ENCODE data around the gene LHFPL2.

The LHFPL2 gene

GRCh38 chr5:78647351-78647818 is 1.2 kb downstream of the LHFPL2 start:
- no peak for ATAC-seq (replicated peaks; ENCODE audit: extremely low read depth, poor library complexity, severe bottlenecking)

GRCh38 chr5:78644741-78645300 is 3.8 kb downstream of the LHFPL2 start:
- Mint-ChIP-seq H3K9me3 (no peaks in the 10 kb centered on the region), H3K4me1 (peaks cover 14% of the 10 kb centered on the region), H3K4me3 (no peak overlapping the region), H3K36me3 (ENCODE audit: insufficient read depth) (peaks cover 2% of the 10 kb centered on the region), H3K27me3 (peaks cover 61% of the 10 kb centered on the region), H3K27ac (ENCODE audit: low read depth) (no peak overlapping the region)
- no peak for ATAC-seq (replicated peaks; ENCODE audit: extremely low read depth, poor library complexity, severe bottlenecking)
- no peak for DNase-seq (ENCODE audit: low spot score in 2 of 2)

More at GRCh38 chr5:78647351-78647818, 1.2 kb downstream of the LHFPL2 start:
- DNase-seq (ENCODE audit: low spot score in 2 of 2): no peak
- Mint-ChIP-seq H3K4me1 (peaks cover 18% of the 10 kb centered on the region), H3K9me3 (no peaks in the 10 kb centered on the region), H3K27me3 (peaks cover 75% of the 10 kb centered on the region), H3K4me3 (peak overlapping the region; percentile 66), H3K27ac (ENCODE audit: low read depth) (no peak overlapping the region), H3K36me3 (ENCODE audit: insufficient read depth) (no peaks in the 10 kb centered on the region)

GRCh38 chr5:78644129-78644528 is 4.4 kb downstream of the LHFPL2 start:
- peaks cover 12% of the 10 kb centered on the region for H3K4me1 Mint-ChIP-seq
- no peak overlapping the region for H3K4me3 Mint-ChIP-seq
- ATAC-seq (replicated peaks; ENCODE audit: extremely low read depth, poor library complexity, severe bottlenecking) (no peak), DNase-seq (ENCODE audit: low spot score in 2 of 2) (no peak)
- peaks cover 2% of the 10 kb centered on the region for H3K36me3 Mint-ChIP-seq (ENCODE audit: insufficient read depth)
- H3K27ac Mint-ChIP-seq (ENCODE audit: low read depth): no peak overlapping the region
- no peaks in the 10 kb centered on the region for H3K9me3 Mint-ChIP-seq
- peaks cover 55% of the 10 kb centered on the region for H3K27me3 Mint-ChIP-seq

GRCh38 chr5:78642701-78643100 is 5.9 kb downstream of the LHFPL2 start:
- Mint-ChIP-seq H3K9me3 (no peaks in the 10 kb centered on the region), H3K27me3 (peaks cover 54% of the 10 kb centered on the region), H3K27ac (ENCODE audit: low read depth) (no peak overlapping the region), H3K36me3 (ENCODE audit: insufficient read depth) (peaks cover 2% of the 10 kb centered on the region), H3K4me1 (peaks cover 12% of the 10 kb centered on the region), H3K4me3 (no peak overlapping the region)
- DNase-seq (ENCODE audit: low spot score in 2 of 2): no peak
- no peak for ATAC-seq (replicated peaks; ENCODE audit: extremely low read depth, poor library complexity, severe bottlenecking)

GRCh38 chr5:78640662-78641474 is 7.7 kb downstream of the LHFPL2 start:
- H3K36me3 Mint-ChIP-seq (ENCODE audit: insufficient read depth): peaks cover 2% of the 10 kb centered on the region
- H3K4me3 Mint-ChIP-seq: no peak overlapping the region
- no peak for DNase-seq (ENCODE audit: low spot score in 2 of 2)
- H3K4me1 Mint-ChIP-seq: no peaks in the 10 kb centered on the region
- H3K9me3 Mint-ChIP-seq: no peaks in the 10 kb centered on the region
- no peak overlapping the region for H3K27ac Mint-ChIP-seq (ENCODE audit: low read depth)
- H3K27me3 Mint-ChIP-seq: peaks cover 44% of the 10 kb centered on the region
- ATAC-seq (replicated peaks; ENCODE audit: extremely low read depth, poor library complexity, severe bottlenecking): no peak

- ATAC-seq (replicated peaks; ENCODE audit: extremely low read depth, poor library complexity, severe bottlenecking): no peak
- H3K4me1 Mint-ChIP-seq: no peaks in the 10 kb centered on the region
- no peak overlapping the region for H3K4me3 Mint-ChIP-seq
- H3K27ac Mint-ChIP-seq (ENCODE audit: low read depth): no peak overlapping the region
- H3K36me3 Mint-ChIP-seq (ENCODE audit: insufficient read depth): peaks cover 2% of the 10 kb centered on the region
- no peak for DNase-seq (ENCODE audit: low spot score in 2 of 2)
- no peaks in the 10 kb centered on the region for H3K9me3 Mint-ChIP-seq
- H3K27me3 Mint-ChIP-seq: peaks cover 33% of the 10 kb centered on the region
Observed at GRCh38 chr5:78639791-78640190, 8.8 kb downstream of the LHFPL2 start.

- Mint-ChIP-seq H3K36me3 (ENCODE audit: insufficient read depth) (peaks cover 2% of the 10 kb centered on the region), H3K4me1 (no peaks in the 10 kb centered on the region), H3K27me3 (peaks cover 26% of the 10 kb centered on the region), H3K27ac (ENCODE audit: low read depth) (no peak overlapping the region), H3K4me3 (no peak overlapping the region), H3K9me3 (no peaks in the 10 kb centered on the region)
- ATAC-seq (replicated peaks; ENCODE audit: extremely low read depth, poor library complexity, severe bottlenecking) (no peak), DNase-seq (ENCODE audit: low spot score in 2 of 2) (no peak)
Observed at GRCh38 chr5:78638973-78639669, 9.5 kb downstream of the LHFPL2 start.

GRCh38 chr5:78638423-78638822 is 10.1 kb downstream of the LHFPL2 start:
- Mint-ChIP-seq H3K27ac (ENCODE audit: low read depth) (no peak overlapping the region), H3K9me3 (no peaks in the 10 kb centered on the region), H3K4me1 (no peaks in the 10 kb centered on the region), H3K4me3 (no peak overlapping the region), H3K36me3 (ENCODE audit: insufficient read depth) (peaks cover 2% of the 10 kb centered on the region), H3K27me3 (peaks cover 23% of the 10 kb centered on the region)
- ATAC-seq (replicated peaks; ENCODE audit: extremely low read depth, poor library complexity, severe bottlenecking) (no peak), DNase-seq (ENCODE audit: low spot score in 2 of 2) (no peak)

- Mint-ChIP-seq H3K36me3 (ENCODE audit: insufficient read depth) (peaks cover 2% of the 10 kb centered on the region), H3K9me3 (no peaks in the 10 kb centered on the region), H3K4me3 (no peak overlapping the region), H3K27ac (ENCODE audit: low read depth) (no peak overlapping the region), H3K4me1 (no peaks in the 10 kb centered on the region), H3K27me3 (peaks cover 20% of the 10 kb centered on the region)
- DNase-seq (ENCODE audit: low spot score in 2 of 2) (no peak), ATAC-seq (replicated peaks; ENCODE audit: extremely low read depth, poor library complexity, severe bottlenecking) (no peak)
Observed at GRCh38 chr5:78637468-78637867, 11.1 kb downstream of the LHFPL2 start.

GRCh38 chr5:78636682-78637081 is 11.9 kb downstream of the LHFPL2 start:
- H3K4me3 Mint-ChIP-seq: no peak overlapping the region
- DNase-seq (ENCODE audit: low spot score in 2 of 2) (no peak), ATAC-seq (replicated peaks; ENCODE audit: extremely low read depth, poor library complexity, severe bottlenecking) (no peak)
- peaks cover 23% of the 10 kb centered on the region for H3K27me3 Mint-ChIP-seq
- H3K27ac Mint-ChIP-seq (ENCODE audit: low read depth): no peak overlapping the region
- H3K4me1 Mint-ChIP-seq: no peaks in the 10 kb centered on the region
- H3K36me3 Mint-ChIP-seq (ENCODE audit: insufficient read depth): peaks cover 2% of the 10 kb centered on the region
- no peaks in the 10 kb centered on the region for H3K9me3 Mint-ChIP-seq

GRCh38 chr5:78634634-78635033 is 13.9 kb downstream of the LHFPL2 start:
- H3K4me1 Mint-ChIP-seq: no peaks in the 10 kb centered on the region
- DNase-seq (ENCODE audit: low spot score in 2 of 2): no peak

GRCh38 chr5:78634229-78634628 is 14.3 kb downstream of the LHFPL2 start:
- Mint-ChIP-seq H3K4me1 (no peaks in the 10 kb centered on the region), H3K27me3 (peaks cover 23% of the 10 kb centered on the region), H3K4me3 (no peak overlapping the region), H3K27ac (ENCODE audit: low read depth) (no peak overlapping the region), H3K9me3 (no peaks in the 10 kb centered on the region), H3K36me3 (ENCODE audit: insufficient read depth) (no peaks in the 10 kb centered on the region)
- ATAC-seq (replicated peaks; ENCODE audit: extremely low read depth, poor library complexity, severe bottlenecking): no peak
- DNase-seq (ENCODE audit: low spot score in 2 of 2): no peak

More at GRCh38 chr5:78634634-78635033, 13.9 kb downstream of the LHFPL2 start:
- Mint-ChIP-seq H3K27me3 (peaks cover 23% of the 10 kb centered on the region), H3K9me3 (no peaks in the 10 kb centered on the region), H3K27ac (ENCODE audit: low read depth) (no peak overlapping the region), H3K36me3 (ENCODE audit: insufficient read depth) (no peaks in the 10 kb centered on the region), H3K4me3 (no peak overlapping the region)
- no peak for ATAC-seq (replicated peaks; ENCODE audit: extremely low read depth, poor library complexity, severe bottlenecking)

Data from central memory CD8-positive, alpha-beta T cell (primary cell).